SH-SY5Y (cell line): Measurements from ENCODE around the gene TIAM2.

ENCODE experiments used
- GATA2 ChIP-seq: IDR thresholded peaks from 2 replicates; pipeline ENCODE4 v1.6.1; 2011; ENCODE audit warnings: mild to moderate bottlenecking, low read depth, low read length
- GATA3 ChIP-seq: IDR thresholded peaks from 2 replicates; pipeline ENCODE4 v1.6.1; 2011; ENCODE audit warnings: low read depth, mild to moderate bottlenecking, low read length, moderate library complexity

TIAM2 gene

DNA sequence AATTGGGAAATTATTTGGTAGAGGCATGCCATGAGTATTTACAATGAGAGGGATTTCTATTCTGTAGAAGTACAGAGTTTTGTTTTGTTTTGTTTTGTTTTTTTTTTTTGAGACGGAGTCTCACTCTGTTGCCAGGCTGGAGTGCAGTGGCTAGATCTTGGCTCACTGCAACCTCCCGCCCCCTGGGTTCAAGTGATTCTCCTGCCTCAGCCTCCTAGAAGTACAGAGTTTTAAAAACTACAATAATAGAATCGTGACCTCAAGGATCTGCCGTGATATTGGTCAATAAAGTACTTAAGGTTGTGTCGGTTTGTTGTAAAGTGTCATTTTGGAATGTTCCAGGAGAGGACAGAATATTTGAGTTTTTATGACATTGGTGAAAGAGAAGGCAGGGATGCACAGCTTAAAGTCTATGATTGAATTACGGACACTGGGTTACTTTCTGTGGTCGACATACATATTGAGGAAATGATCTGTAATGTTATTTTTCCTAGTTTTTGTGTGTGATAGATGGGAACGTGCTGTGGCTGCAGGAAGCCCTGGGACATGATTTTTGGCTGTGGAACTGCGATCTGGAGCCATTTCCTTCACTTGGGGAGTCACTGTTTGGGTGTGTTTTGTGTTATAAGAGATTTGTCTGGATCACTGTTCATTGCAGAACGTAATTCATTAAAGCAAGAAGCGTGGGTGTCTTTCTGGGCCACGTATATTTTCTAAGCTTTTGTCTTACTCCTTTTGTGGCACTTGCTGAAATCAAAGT, 59.6 kb downstream of the TIAM2 start:
- TF ChIP-seq GATA3 (no peak), GATA2 (no peak)

DNA sequence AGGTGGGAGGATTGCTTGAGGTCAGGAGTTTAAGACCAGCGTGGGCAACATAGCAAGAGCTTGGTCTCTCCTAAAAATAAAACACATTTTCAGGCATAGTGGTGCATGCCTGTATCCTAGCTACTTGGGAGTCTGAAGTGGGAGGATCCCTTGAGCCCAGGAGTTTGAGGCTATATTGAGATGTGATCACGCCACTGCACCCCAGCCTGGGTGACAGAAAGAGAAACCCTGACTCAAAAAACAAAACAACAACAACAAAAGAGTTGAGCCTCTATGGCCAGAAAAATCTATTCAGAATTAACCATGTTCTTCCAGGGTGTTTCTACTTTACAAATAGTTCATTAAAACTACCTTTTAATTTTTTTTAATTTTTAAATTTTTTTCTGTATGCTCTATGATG, 60.6 kb downstream of the TIAM2 start:
- TF ChIP-seq GATA2 (no peak), GATA3 (no peak)

DNA sequence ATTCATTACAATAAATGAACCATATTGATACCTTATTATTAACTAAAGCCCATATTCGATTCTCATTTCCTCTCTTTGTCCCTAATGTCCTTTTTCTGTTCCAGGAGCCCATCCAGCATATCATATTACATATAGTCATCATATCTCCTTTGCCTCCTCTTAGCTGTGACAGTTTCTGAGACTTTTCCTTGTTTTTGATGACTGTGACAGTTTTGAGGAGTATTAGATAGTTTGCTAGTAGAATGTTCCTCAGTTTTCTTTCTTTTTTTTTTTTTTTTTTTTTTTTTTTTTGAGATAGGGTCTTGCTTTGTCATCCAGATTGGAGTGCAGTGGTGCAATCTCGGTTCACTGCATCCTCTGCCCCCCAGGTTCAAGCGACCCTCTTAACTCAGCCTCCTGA, 61.6 kb downstream of the TIAM2 start:
- TF ChIP-seq GATA3 (no peak), GATA2 (no peak)

DNA sequence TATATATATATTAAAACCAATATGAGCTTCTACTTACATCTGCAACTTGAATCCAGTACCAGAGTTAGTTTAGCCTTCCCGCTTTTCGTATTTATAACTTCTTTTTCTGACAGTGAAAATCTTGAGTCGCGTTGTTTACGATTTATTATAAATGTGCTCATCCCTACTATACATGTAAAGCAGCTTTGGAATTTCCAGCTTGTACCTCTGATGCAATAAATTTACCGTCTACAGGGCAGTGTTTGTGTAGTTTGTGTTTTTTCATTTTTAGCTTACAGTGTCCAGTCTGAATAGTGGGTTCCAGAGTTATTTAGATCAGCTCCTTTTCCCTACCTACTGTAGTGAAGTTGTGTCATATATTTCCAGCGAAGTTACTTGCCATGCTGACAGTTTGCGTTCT, 66.3 kb downstream of the TIAM2 start:
- TF ChIP-seq GATA3 (no peak), GATA2 (no peak)

GRCh38 chr6:155062866-155063341, 67.8 kb downstream of the TIAM2 start:
- TF ChIP-seq GATA2 = no peak
- TF ChIP-seq GATA3 = no peak

- TF ChIP-seq GATA3 = no peak
- TF ChIP-seq GATA2 = no peak
These were observed 69.2 kb downstream of the TIAM2 start for GRCh38 chr6:155064303-155064702.

DNA sequence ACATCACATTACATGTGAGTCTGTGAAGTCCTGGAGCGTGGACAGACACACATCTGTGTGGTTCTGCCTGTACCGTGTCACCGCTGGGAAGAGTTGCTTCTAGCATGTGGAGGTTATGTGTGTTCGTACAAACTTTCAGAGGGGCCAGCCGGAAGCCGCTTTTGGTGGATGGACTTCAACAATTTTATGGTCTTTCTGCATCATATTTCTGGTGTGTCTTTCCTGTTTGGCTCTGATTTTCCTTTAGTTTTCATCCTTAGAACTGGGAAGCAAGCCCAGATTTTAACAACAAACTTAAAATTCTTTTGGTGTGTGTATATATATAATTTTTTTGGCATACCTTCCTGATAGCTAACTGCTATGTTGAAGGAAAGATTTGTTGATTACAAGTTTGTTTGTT, 71.2 kb downstream of the TIAM2 start:
- no peak for TF ChIP-seq GATA2
- TF ChIP-seq GATA3 = no peak

GRCh38 chr6:155066921-155067680, 72.0 kb downstream of the TIAM2 start:
- no peak for TF ChIP-seq GATA3
- TF ChIP-seq GATA2 = no peak

GRCh38 chr6:155067956-155068615, 73.0 kb downstream of the TIAM2 start:
- no peak for TF ChIP-seq GATA3
- TF ChIP-seq GATA2 = no peak

DNA sequence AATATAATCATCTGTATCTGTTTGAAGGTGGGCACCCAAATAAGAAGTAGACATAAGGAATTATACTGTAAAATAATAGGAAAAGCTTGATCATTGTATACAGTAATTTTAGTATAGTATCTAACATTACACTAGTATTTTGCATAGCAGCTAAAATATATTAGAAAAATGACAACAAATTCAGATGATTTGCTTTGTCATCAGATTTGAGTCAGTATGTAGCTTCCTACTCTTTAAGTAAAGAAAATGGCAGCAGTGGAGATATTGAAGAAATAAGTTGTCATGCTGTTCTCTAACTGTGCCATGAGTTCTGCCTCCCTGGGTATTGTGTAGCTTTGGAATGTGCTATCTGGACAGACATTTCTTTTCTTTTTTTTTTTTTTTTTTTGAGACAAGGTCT, 74.4 kb downstream of the TIAM2 start:
- TF ChIP-seq GATA3 (no peak), GATA2 (no peak)

DNA sequence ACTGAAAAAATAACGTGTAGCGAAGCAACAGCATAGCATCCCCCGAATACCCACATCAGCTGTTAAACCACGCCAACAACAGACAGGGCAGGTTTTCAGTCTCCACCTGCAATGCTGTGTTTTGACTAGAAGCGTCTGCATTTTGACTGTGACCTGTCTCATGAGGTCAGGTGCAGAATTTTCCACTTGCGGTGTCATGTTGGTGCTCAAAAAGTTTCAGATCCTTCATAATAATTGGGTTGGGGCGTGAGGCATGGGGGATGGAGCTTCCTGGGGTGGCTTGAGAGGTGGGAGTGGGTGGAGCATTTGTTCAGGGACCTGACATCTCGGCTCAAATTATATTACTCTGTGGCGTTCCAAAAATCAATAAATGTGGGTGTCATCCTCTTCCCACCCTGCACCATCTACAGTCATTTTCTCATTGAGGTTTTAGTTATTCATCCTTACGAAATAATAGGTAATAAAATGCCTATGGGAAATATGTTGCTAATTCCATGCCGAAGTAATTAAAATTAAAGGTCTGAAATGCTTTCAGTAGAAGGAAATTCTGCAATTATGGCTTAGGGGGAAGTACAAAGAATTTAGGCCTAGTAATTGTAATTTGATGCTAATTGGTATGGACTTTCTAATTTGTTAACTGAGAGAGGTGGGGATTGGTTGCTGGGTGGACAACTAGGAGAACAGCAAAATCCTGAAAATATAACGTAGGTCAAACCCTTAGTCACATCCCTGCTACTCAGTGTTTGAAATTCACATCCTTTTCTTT, 81.0 kb downstream of the TIAM2 start:
- TF ChIP-seq GATA3 = no peak

DNA sequence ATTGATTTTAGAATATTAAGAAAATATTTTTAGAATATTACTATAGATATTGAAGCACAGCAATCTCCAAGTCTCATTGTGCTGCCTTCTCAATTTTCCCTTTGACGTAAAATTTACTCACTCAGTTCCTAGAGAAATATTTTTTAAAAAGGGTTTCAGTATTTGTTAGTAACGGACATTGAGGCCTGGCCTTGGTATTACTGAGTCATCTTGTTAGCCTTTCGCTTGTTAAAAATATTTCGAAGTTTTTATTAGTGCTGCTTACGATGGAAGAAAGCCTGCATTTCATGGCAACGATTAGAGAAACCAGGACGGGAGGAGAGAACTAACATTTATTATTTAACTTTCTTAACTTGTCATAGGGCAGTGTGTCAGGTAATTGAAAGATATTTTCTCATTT, 82.2 kb downstream of the TIAM2 start:
- TF ChIP-seq GATA2 (no peak), GATA3 (no peak)

DNA sequence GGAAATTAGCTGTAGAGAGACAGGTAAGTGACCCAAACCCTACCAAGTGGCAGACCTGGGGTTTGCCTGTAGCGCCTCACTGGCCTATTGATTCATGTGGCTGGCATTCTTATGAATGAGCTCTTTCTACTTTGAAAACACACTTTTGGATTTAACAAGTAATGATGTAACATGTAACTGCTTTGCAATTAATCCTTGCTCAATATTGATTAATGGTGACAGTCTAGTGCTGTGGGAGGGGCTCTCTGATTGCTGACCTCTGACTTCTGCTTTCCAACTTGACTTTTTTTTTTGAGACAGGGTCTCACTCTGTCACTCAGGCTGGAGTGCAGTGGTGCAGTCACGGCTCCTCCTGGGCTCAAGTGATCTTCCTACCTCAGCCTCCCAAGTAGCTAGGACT, 82.7 kb downstream of the TIAM2 start:
- no peak for TF ChIP-seq GATA2
- TF ChIP-seq GATA3 = no peak

DNA sequence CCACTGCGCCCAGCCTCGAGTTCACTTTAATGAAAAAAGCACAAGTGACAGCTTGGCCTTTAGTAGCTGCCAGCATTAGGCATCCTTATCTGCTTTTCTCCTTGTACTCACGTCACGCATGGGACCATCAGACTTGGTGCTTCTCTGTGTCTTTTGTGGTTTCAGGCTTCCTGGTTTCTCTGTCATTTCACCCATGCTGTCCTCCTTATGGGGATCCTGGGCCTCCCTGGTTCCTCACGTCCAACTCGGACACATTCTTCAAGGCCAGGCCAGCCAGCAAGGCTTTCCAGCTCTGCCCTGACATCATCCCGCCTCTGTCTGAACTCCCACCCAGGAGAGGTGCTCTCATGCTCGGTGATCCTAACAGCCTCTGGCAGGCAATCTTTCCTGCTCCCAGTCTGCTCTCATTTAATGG, 83.2 kb downstream of the TIAM2 start:
- TF ChIP-seq GATA2 = no peak
- no peak for TF ChIP-seq GATA3
